Measurements from ENCODE around the gene TUBG2.

- TF ChIP-seq, protein P1, sequence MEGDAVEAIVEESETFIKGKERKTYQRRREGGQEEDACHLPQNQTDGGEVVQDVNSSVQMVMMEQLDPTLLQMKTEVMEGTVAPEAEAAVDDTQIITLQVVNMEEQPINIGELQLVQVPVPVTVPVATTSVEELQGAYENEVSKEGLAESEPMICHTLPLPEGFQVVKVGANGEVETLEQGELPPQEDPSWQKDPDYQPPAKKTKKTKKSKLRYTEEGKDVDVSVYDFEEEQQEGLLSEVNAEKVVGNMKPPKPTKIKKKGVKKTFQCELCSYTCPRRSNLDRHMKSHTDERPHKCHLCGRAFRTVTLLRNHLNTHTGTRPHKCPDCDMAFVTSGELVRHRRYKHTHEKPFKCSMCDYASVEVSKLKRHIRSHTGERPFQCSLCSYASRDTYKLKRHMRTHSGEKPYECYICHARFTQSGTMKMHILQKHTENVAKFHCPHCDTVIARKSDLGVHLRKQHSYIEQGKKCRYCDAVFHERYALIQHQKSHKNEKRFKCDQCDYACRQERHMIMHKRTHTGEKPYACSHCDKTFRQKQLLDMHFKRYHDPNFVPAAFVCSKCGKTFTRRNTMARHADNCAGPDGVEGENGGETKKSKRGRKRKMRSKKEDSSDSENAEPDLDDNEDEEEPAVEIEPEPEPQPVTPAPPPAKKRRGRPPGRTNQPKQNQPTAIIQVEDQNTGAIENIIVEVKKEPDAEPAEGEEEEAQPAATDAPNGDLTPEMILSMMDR (IDR thresholded peaks at IDR 0.05) = no peak
- no peak for TF ChIP-seq POLR2A (IDR thresholded peaks at IDR 0.05)
Measured at GRCh38 chr17:42702446-42702845, 43.4 kb downstream of the TUBG2 start.

Data from breast epithelium (tissue), 3 donors.